Activated CD4-positive, alpha-beta T cell treated with anti-CD3 and anti-CD28 coated beads, Interleukin-10, Interleukin-2, amounts not matched to agents 100 ng/mL and 50 ng/mL, durations not matched to agents 16 hours and 8 hours (primary cell): Measurements from ENCODE around the gene TMEM141.
A peak's percentile ranks its signal among the peaks of the same experiment; 100 is the strongest.
"Not testable (repeated sequence)": the region's sequence is repeated elsewhere in the genome, so short reads cannot be mapped to it uniquely, and the experiment has no call there.

Source experiments
- DNase-seq: peaks from one replicate; pipeline ENCODE4 v3.0.0-alpha.2; 2020

Gene TMEM141

GRCh38 chr9:136774416-136775045 lies 16.6 kb upstream of the TMEM141 start:
- no peak for DNase-seq

DNA sequence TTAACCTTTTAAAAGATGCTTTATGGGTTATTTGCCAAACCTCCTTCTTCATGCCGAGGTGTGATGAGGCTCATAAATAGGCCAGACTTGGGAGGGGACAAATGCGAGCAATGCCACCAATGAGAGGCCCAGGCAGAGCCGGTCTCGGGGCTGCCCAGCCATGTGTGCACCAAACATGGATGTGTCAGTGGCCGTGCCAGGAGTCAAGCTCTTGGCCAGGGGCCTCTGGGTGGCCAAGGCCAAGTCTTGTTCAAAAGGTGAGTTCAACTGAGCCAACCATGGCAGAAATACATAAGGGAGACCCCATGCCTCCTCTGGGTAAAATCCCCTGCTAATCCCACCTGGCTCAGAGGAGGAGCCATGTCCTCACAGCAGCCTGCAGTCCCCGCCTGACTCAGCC lies 16.0 kb upstream of the TMEM141 start:
- DNase-seq, result no peak

GRCh38 chr9:136776947-136777346 lies 14.2 kb upstream of the TMEM141 start:
- DNase-seq, result no peak

DNA sequence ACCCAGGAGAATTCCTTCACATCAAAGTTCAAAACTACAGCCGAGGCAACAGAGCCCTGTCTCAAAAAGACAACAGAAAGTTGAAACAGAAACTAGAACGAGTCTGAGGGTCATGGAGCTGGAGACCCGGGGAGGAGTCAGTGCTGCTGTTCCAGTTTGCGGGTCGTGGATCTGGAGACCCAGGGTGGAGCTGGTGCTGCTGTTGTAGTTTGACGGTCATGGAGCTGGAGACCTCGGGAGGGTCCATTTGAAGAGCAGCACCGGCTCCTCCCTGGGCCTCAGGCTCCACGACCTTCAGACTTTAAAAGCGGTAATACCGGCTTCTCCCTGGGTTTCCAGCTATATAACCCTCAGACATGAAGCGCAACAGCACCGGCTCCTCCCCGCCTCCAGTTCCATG lies 13.8 kb upstream of the TMEM141 start:
- no peak for DNase-seq

- DNase-seq, result no peak
Observed at GRCh38 chr9:136779808-136780207, 11.3 kb upstream of the TMEM141 start.

DNA sequence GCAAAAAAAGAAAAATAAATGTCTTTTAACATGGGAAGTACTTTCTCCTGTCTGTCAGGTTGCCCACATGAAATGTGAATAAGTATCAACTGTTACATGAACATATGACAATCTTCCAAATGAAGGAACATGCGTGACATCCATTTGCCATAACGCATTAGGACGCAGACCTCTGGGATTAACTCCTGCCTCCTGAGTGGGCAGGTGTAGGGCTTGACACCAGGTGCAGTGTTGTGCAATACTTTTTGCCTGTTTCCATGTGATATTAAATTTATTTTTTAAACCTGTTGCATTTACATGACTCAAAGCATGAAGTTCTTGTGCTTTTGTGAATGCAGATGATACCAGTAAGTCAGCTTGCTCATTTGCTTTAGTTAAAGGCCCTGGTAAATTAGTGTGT lies 8.7 kb upstream of the TMEM141 start:
- no peak for DNase-seq

DNA sequence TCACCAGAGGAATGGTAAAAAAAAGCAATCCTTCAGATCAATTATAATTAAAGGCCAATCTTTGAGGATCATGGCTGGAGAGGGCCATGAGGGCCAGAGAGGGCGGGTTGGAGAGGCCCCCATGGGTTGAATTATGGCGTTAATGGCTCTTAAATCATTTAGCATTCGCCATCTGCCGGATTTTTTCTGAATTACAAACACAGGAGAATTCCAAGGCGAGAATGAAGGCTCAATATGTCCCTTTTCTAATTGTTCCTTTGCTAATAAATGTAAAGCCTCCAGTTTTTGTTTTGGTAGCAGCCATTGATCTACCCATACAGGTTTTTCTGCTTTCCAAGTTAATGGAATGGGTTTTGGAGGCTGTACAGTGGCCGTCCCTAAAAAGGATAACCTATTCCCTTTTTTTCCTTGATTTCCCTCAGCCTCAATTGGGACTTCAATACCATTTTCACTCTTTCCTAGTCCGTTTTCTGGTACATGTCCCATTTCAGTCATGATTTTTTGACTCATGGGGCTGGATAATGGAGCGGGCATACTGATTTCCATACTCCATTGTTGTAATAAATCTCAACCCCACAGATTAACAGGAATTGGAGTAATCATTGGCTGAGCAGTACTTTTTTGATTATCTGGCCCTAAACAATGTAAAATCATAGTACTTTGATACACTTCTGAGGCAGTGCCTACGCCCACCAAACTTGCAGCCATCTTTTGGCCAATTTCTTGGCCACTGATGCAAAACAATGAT lies 6.7 kb upstream of the TMEM141 start:
- DNase-seq, result peak; percentile 34

GRCh38 chr9:136784997-136785361 lies 6.2 kb upstream of the TMEM141 start:
- peak; percentile 48 for DNase-seq

DNA sequence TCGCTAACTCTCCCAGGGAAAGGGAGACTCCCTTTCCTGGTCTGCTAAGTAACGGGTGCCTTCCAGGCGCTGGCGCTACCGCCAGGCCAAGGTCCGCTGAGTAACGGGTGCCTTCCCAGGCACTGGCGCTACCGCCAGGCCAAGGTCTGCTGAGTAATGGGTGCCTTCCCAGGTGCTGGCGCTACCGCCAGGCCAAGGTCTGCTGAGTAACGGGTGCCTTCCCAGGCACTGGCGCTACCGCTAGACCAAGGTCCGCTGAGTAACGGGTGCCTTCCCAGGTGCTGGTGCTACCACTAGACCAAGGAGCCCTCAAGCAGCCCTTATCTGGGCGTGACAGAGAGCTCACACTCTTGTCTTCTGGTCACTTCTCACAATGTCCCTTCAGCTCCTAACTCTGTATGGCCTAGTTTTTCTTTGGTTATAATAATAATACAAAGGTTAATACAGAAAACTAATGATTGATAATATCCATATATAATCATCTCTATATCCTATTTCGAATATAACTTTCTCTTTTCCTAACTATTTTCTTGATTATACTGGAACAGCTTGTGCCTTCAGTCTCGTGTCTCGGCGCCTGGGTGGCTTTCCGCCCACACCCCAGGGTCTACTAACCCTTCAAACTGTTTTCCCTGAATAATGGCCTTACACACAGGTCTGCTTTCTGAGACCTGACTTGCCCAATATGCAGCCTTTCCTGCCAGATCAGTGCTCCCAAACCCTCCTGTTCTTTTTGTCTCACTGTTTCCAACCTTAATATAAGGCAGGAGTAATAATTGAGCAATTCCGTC lies 5.4 kb upstream of the TMEM141 start:
- not testable (repeated sequence) for DNase-seq

DNA sequence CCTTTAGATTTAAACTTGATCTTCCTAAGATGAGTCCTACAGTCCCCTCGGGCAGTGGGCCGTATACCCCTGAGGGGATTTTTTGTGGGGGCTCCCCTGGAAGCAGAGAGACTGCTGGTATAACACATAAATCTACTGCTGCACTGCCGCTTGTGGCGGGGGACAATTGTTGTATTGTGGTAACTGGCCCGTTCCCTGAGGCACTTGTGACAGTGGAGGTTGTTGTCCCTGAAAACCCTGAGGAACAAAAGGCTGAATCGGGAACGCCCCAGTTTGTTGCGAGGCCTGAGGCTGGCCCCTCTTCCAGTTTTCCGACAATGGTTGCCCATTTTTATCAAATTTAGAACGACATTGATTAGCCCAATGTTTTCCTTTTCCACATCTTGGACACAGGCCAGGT lies 4.7 kb upstream of the TMEM141 start:
- DNase-seq, result no peak

DNA sequence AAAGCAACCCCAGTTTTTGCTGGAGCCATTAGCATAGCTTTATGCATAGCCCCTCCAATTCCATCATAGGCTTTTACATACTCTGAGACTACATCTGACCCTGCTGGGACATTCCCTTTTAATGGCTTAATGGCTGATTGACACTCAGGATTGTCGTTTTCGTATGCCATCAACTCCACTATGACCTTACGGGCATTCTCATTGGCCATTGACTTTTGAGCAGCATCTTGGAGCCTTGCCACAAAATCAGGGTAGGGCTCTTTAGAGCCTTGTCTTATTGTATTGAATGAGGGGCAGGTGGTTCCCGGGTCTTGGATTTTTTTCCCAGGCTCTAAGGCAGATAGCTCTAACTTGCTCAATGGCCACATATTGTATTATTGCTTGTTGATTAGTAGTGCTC lies 4.2 kb upstream of the TMEM141 start:
- DNase-seq, result not testable (repeated sequence)

- peak; percentile 86 for DNase-seq
Observed at GRCh38 chr9:136787690-136788400, 3.3 kb upstream of the TMEM141 start.

GRCh38 chr9:136788644-136789522 lies 2.3 kb upstream of the TMEM141 start:
- not testable (repeated sequence) for DNase-seq

DNA sequence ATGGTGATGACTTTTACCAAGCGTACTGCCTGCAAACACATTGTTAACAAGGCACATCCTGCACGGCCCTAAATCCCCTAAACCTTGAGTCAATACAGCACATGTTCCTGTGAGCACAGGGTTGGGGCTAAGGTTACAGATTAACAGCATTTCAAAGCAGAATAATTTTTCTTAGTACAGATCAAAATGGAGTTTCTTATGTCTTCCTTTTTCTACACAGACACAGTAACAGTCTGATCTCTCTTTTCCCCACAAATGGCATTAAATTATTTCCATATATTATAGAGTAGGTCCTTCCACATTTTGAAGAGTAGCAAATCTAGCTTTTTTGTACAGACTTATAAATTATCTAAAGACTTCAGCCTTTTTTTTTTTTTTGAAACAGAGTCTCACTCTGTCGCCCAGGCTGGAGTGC lies 1.6 kb upstream of the TMEM141 start:
- DNase-seq, result no peak

GRCh38 chr9:136791516-136792276 lies 552 bp downstream of the TMEM141 start:
- DNase-seq, result peak; percentile 77

GRCh38 chr9:136792321-136793085 lies 1.4 kb downstream of the TMEM141 start:
- no peak for DNase-seq

DNA sequence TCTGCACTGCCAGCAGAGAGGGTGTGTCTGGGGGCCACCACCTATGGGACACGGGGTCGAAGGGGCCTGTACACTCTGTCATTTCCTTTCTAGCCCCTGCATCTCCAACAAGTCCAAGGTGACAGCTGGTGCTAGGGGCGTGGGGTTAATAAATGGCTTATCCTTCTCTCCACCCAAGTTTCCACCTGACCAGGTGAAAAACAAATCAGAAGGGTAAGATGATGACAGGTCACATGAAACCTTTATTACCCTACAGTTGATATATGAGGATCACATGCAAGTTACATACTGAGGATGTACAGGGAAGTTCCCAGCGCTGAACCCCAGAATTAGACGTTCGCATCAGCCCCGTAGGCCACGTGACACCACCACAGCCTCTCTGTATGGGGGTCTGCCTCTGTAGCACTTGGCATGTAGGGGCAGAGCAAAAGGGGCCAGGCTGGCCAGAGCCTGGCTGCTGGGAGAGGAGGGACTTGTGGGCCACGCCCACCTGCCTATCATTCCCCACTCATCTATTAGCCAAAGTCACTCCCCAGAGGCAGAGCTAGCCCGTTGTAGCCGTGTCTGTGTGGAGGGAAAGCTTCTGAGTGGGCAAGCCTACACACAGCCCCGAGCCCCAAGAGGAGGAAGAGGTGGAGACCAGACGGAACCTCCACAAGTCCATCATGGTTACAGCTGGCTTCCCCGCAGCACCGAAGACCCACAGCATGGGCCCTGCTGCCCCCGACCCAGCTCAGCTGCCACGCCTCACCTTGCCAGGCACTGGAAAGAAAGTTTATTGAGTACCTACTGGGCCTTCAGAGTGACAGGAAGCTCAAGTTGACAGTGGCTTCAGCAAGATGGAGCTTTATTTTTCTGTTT lies 2.2 kb downstream of the TMEM141 start:
- DNase-seq, result no peak

DNA sequence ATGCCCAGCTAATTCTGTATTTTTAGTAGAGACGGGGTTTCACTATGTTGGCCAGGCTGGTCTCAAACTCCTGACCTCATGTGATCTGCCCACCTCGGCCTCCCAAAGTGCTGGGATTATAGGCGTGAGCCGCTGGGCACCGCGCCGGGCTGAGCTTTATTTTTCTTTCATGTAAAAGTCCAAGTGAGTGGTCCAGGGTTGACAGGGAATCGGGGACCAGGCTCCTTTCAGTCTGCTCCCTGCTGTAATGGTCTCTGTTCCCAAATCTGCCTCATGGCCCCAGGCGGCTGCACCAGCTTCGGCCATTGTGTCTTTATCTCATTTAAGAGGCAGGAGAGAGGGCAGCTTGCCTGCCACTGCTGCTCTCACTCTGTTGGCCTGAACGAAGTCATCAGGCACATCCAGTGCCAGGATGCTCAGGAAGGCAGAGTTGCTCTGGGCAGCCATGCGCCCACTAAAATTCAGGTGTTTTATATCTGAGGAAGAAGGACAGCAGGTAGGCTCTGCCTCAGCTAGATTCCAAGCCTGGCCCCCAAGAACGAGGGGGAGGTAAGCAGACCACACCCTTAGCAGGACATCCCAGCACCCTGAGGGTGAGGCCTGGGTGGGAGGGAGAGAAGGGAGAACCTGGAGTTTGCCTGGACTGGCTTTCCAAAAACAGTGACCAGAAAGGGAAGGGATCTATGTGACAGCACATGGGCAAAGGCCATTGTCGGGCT lies 3.3 kb downstream of the TMEM141 start:
- DNase-seq, result no peak

- DNase-seq, result no peak
Observed at GRCh38 chr9:136795000-136795348, 3.8 kb downstream of the TMEM141 start.
